Nephron (organoid): ENCODE data around the gene GNG3.

ENCODE experiments used
- H3K27ac Mint-ChIP-seq, 3 experiments: 2 replicates each; pipeline ENCODE4 v1.8.0; 2020; ENCODE audit warnings: mixed read lengths in 3 of 3, mild to moderate bottlenecking in 2 of 3, moderate library complexity in 1 of 3
- H3K27me3 Mint-ChIP-seq: 2 replicates; pipeline ENCODE4 v1.8.0; 2021; ENCODE audit warnings: low read depth, mild to moderate bottlenecking, moderate library complexity, mixed read lengths
- H3K36me3 Mint-ChIP-seq: 2 replicates; pipeline ENCODE4 v1.8.0; 2020; ENCODE audit warnings: low read depth, mixed read lengths
- H3K4me1 Mint-ChIP-seq: 2 replicates; pipeline ENCODE4 v1.8.0; 2020; ENCODE audit warnings: mixed read lengths
- H3K4me3 Mint-ChIP-seq, 3 experiments: 2 replicates each; pipeline ENCODE4 v1.8.0; 2020; ENCODE audit warnings: mild to moderate bottlenecking in 3 of 3, mixed read lengths in 3 of 3, moderate library complexity in 2 of 3
- H3K9me3 Mint-ChIP-seq: 2 replicates; pipeline ENCODE4 v1.8.0; 2020; ENCODE audit warnings: mixed read lengths
- CTCF ChIP-seq, 3 experiments: fragments of 200-600 bp; sonication (generic); IDR thresholded peaks; one replicate each; pipeline ENCODE4 v1.5.0; 2021; ENCODE audit warnings: antibody characterized with exemption in 3 of 3; ENCODE audit not compliant: unreplicated experiment in 3 of 3

The GNG3 gene

GRCh38 chr11:62707277-62707861 is at the start of gene GNG3, which contains the start of gene BSCL2:
TSS of gene GNG3 (plus strand) at chr11:62707676. CDS start at chr11:62708296, 620 bp downstream.
TSS of gene BSCL2 (minus strand) at chr11:62707424. CDS start at chr11:62707195, 229 bp downstream.
- Mint-ChIP-seq H3K4me3 (peak within 1 kb of the TSS; percentile 83 to 91 (median 90)), H3K27me3 (no peaks in the 10 kb centered on the region), H3K4me1 (peaks cover 39% of the 10 kb centered on the region), H3K36me3 (peaks cover 24% of the 10 kb centered on the region), H3K27ac (peak within 1 kb of the TSS; percentile 96 to 99 (median 97)), H3K9me3 (no peaks in the 10 kb centered on the region)
- no peak for TF ChIP-seq CTCF (IDR thresholded peaks at IDR 0.05; ENCODE audit: unreplicated experiment in 3 of 3)

- H3K27me3 Mint-ChIP-seq = no peaks in the 10 kb centered on the region
- H3K4me3 Mint-ChIP-seq = peak overlapping the region; percentile 96 to 99 (median 99)
- no peak for TF ChIP-seq CTCF (IDR thresholded peaks at IDR 0.05; ENCODE audit: unreplicated experiment in 3 of 3)
- H3K27ac Mint-ChIP-seq = peak overlapping the region; percentile 96 to 99 (median 99)
- H3K9me3 Mint-ChIP-seq = no peaks in the 10 kb centered on the region
- H3K4me1 Mint-ChIP-seq = peaks cover 16% of the 10 kb centered on the region
- peaks cover 17% of the 10 kb centered on the region for H3K36me3 Mint-ChIP-seq
Observed at GRCh38 chr11:62664405-62665074, 42.9 kb upstream of the GNG3 start.

GRCh38 chr11:62665075-62665598 is 42.3 kb upstream of the GNG3 start, which contains the start of the genes C11orf98 and CSKMT:
TSS of gene C11orf98 (minus strand) at chr11:62665210. CDS start at chr11:62665169, 41 bp downstream.
TSS of gene CSKMT (plus strand) at chr11:62665312. CDS start at chr11:62665880, 568 bp downstream.
- Mint-ChIP-seq H3K4me1 (peaks cover 18% of the 10 kb centered on the region), H3K36me3 (peaks cover 17% of the 10 kb centered on the region), H3K27ac (peak within 1 kb of the TSS; percentile 96 to 99 (median 99)), H3K4me3 (peak within 1 kb of the TSS; percentile 96 to 99 (median 99)), H3K9me3 (no peaks in the 10 kb centered on the region), H3K27me3 (no peaks in the 10 kb centered on the region)
- no peak for TF ChIP-seq CTCF (IDR thresholded peaks at IDR 0.05; ENCODE audit: unreplicated experiment in 3 of 3)

GRCh38 chr11:62665599-62666258 is 41.7 kb upstream of the GNG3 start:
- Mint-ChIP-seq H3K9me3 (no peaks in the 10 kb centered on the region), H3K36me3 (peaks cover 17% of the 10 kb centered on the region), H3K4me3 (peak overlapping the region; percentile 96 to 99 (median 99)), H3K4me1 (peaks cover 18% of the 10 kb centered on the region), H3K27me3 (no peaks in the 10 kb centered on the region), H3K27ac (peak overlapping the region; percentile 96 to 99 (median 99))
- TF ChIP-seq CTCF (IDR thresholded peaks at IDR 0.05; ENCODE audit: unreplicated experiment in 3 of 3) = no peak

- Mint-ChIP-seq H3K27ac (peak overlapping the region; percentile 96 to 99 (median 99)), H3K27me3 (no peaks in the 10 kb centered on the region), H3K36me3 (peaks cover 18% of the 10 kb centered on the region), H3K4me3 (peak overlapping the region; percentile 96 to 99 (median 99)), H3K9me3 (no peaks in the 10 kb centered on the region), H3K4me1 (peaks cover 25% of the 10 kb centered on the region)
- TF ChIP-seq CTCF (IDR thresholded peaks at IDR 0.05; ENCODE audit: unreplicated experiment in 3 of 3) = no peak
Observed at GRCh38 chr11:62666259-62666926, 41.1 kb upstream of the GNG3 start.
